KOPT-K1 (cell line): ENCODE measurements around the gene PIM1.

ENCODE experiments used
- H3K27ac ChIP-seq: fragments of 200-600 bp; sonication (generic); 2 replicates; pipeline ENCODE4 v1.5.1; 2016; ENCODE audit warnings: antibody characterized with exemption, mild to moderate bottlenecking, low read depth, low read length; ENCODE audit not compliant: poor library complexity, severe bottlenecking
- H3K36me3 ChIP-seq: fragments of 200-600 bp; sonication (generic); 2 replicates; pipeline ENCODE4 v1.5.1; 2017; ENCODE audit warnings: antibody characterized with exemption, mild to moderate bottlenecking, low read length, moderate library complexity; ENCODE audit not compliant: insufficient read depth
- H3K9me3 ChIP-seq: fragments of 200-600 bp; sonication (generic); 2 replicates; pipeline ENCODE4 v1.5.1; 2017; ENCODE audit warnings: antibody characterized with exemption, low read length, mild to moderate bottlenecking; ENCODE audit not compliant: insufficient read depth, poor library complexity, severe bottlenecking

Gene PIM1

DNA sequence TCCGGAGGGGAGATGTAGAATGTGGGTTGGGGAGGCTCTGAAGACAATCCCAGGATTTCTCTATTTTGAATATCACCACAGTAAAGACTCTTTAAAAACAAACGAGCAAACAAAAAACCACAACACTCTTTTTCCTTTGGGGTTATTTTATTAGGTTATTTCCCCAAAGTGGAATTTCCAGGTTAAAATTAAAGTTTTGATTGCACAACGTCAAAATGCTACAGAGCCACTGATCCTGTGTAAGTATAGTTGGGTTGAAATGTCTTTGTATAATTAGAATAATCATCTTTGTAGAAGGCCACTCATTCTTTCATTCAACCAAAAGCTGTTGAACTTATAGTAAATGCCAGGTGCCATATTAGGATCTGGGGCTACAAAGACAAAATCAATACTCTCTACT lies 19.6 kb upstream of the PIM1 start:
- H3K36me3 ChIP-seq, result no peaks in the 10 kb centered on the region
- no peak overlapping the region for H3K27ac ChIP-seq
- no peaks in the 10 kb centered on the region for H3K9me3 ChIP-seq

- H3K27ac ChIP-seq, result peak overlapping the region; percentile 21
- H3K36me3 ChIP-seq, result no peaks in the 10 kb centered on the region
- H3K9me3 ChIP-seq, result no peaks in the 10 kb centered on the region
Observed at GRCh38 chr6:37155394-37156312, 14.3 kb upstream of the PIM1 start.

DNA sequence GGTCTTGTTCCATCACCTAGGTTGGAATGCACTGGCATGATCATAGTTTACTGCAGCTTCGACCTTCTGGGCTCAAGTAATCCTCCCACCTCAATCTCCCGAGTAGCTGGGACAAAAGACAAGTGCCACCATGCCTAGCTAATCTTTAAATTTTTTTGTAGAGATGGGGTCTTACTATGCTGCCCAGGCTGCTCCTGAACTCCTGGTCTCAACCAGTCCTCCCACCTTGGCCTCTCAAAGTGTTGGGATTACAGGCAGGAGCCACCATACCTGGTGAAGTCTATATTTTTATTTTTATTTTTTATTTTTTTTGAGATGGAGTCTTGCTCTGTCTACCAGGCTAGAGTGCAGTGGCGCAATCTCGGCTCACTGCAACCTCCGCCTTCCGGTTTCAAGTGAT lies 11.4 kb upstream of the PIM1 start:
- Histone ChIP-seq H3K27ac (no peak overlapping the region), H3K36me3 (no peaks in the 10 kb centered on the region)

GRCh38 chr6:37160922-37161778 lies 8.8 kb upstream of the PIM1 start:
- Histone ChIP-seq H3K36me3 (no peaks in the 10 kb centered on the region), H3K9me3 (no peaks in the 10 kb centered on the region), H3K27ac (no peak overlapping the region)

More for the DNA sequence above, 11.4 kb upstream of the PIM1 start:
- H3K9me3 ChIP-seq, result no peaks in the 10 kb centered on the region

DNA sequence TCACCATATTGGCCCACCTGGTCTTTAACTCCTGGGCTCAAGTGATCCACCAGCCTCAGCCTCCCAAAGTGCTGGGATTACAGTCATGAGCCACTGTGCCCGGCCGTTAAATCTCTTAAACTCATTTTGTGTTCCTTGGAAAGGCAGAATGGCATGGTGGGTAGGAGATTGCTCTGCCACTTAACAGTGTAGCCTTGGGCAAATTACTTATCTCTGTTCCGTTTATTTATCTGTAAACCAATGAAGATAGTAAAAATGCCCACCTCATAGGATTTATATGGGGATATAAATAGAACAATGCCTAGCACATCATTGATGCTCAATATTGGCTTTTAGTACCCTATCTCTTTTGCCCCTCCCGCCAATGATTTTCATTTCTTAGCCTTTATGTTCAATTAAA lies 7.2 kb upstream of the PIM1 start:
- Histone ChIP-seq H3K27ac (no peak overlapping the region), H3K36me3 (no peaks in the 10 kb centered on the region), H3K9me3 (no peaks in the 10 kb centered on the region)

DNA sequence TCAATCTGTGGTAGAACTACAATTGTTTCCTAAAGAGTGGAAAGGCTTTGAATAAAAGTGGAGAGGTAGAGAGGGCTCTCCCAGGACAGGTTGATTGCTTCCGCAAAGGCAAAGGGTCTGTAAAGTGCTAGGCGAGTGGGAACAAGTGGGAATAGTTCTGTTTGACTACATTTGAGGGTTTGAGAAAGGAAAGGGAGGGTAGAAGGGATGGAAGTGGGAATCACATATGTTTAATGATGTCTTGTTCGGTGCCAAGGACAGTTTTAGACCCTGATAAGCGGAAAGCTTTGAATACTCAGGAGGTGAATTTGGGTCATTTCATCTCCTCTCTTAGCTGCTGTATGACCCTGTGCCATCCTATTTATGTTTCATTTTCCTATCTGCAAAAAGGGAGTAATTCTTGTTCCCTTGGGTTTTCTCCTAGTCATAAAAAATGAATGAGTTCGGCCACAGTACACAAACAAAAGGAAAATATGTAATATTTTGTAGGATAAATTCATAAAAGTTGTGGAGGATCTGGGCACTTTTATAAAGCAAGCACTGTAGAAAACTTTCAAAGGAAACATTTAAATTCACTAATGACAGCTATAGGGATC lies 1.7 kb upstream of the PIM1 start:
- Histone ChIP-seq H3K27ac (no peak overlapping the region), H3K36me3 (peaks cover 26% of the 10 kb centered on the region), H3K9me3 (no peaks in the 10 kb centered on the region)

GRCh38 chr6:37168811-37169495 lies 999 bp upstream of the PIM1 start:
- H3K27ac ChIP-seq, result peak overlapping the region; percentile 82
- no peaks in the 10 kb centered on the region for H3K9me3 ChIP-seq
- peaks cover 33% of the 10 kb centered on the region for H3K36me3 ChIP-seq

DNA sequence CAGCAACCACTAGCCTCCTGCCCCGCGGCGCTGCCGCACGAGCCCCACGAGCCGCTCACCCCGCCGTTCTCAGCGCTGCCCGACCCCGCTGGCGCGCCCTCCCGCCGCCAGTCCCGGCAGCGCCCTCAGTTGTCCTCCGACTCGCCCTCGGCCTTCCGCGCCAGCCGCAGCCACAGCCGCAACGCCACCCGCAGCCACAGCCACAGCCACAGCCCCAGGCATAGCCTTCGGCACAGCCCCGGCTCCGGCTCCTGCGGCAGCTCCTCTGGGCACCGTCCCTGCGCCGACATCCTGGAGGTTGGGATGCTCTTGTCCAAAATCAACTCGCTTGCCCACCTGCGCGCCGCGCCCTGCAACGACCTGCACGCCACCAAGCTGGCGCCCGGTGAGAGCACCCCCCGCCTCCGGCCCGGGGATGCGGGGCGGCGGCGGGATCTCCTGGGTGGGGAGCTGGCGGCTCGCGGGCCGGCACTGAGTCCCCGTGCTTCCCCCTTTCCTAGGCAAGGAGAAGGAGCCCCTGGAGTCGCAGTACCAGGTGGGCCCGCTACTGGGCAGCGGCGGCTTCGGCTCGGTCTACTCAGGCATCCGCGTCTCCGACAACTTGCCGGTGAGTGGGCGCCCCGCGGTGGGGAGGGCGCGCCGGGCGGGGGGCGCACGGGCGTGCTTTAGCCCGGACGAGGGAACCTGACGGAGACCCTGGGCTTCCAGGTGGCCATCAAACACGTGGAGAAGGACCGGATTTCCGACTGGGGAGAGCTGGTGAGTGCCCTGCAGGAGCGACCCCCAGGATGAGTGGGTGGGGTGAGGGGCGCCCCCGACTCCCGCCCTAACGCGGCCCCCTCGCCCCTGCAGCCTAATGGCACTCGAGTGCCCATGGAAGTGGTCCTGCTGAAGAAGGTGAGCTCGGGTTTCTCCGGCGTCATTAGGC lies 585 bp downstream of the PIM1 start:
- Histone ChIP-seq H3K36me3 (peaks cover 49% of the 10 kb centered on the region), H3K9me3 (no peaks in the 10 kb centered on the region), H3K27ac (peak overlapping the region; percentile 95)

DNA sequence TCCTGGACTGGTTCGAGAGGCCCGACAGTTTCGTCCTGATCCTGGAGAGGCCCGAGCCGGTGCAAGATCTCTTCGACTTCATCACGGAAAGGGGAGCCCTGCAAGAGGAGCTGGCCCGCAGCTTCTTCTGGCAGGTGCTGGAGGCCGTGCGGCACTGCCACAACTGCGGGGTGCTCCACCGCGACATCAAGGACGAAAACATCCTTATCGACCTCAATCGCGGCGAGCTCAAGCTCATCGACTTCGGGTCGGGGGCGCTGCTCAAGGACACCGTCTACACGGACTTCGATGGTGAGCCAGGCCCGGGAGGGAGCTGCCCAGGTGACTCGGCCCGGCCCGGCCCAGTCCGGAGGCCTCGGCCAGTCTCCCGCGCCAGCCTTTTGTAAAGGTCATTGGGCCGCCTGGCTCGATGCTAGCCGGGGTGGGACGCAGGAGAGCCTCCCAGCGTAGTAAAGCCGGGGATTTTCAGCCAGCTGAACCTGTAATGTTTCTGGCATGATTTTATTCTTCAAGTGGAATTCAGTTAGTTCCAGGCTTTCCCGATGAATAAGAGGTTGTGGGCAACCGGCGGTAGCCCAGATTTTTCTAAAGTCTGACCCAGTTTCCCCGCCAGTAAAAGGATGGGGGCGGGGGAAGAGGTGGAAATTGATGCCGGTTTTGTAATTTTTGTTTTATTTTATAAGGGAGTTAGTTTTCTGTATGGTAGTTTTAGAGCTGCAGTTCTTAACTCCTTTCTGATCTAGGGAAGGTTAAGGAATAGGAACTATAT lies 1.4 kb downstream of the PIM1 start:
- Histone ChIP-seq H3K36me3 (peaks cover 57% of the 10 kb centered on the region), H3K27ac (peak overlapping the region; percentile 95), H3K9me3 (no peaks in the 10 kb centered on the region)

GRCh38 chr6:37171970-37172812 lies 2.2 kb downstream of the PIM1 start:
- Histone ChIP-seq H3K9me3 (no peaks in the 10 kb centered on the region), H3K36me3 (peaks cover 61% of the 10 kb centered on the region), H3K27ac (peak overlapping the region; percentile 95)

GRCh38 chr6:37172912-37173492 lies 3.0 kb downstream of the PIM1 start:
- H3K9me3 ChIP-seq, result no peaks in the 10 kb centered on the region
- H3K36me3 ChIP-seq, result peaks cover 61% of the 10 kb centered on the region
- peak overlapping the region; percentile 95 for H3K27ac ChIP-seq

DNA sequence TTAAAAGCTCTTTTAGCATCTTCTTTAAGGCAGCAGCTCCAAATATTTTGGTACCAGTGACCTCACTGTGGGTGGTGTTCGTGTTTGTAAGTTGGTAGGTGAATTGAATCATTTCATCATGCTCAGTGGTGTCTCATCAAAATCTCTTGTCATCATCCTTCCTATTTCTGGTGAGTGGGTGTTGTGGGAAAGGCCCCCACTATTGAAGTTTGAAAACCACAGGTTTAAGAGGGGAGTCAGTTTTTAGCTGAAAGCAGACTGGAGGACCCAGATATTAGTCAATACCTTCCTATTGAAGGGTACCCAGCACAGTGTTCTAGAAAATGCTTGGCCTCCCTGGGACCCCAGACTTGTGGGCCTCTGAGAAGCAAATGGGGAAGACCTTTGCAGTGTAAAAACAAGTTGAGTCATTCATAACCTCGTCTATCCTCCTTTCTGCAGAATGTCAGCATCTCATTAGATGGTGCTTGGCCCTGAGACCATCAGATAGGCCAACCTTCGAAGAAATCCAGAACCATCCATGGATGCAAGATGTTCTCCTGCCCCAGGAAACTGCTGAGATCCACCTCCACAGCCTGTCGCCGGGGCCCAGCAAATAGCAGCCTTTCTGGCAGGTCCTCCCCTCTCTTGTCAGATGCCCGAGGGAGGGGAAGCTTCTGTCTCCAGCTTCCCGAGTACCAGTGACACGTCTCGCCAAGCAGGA lies 3.7 kb downstream of the PIM1 start:
- Histone ChIP-seq H3K27ac (peak overlapping the region; percentile 95), H3K9me3 (no peaks in the 10 kb centered on the region), H3K36me3 (peaks cover 61% of the 10 kb centered on the region)
